Left hindlimb (tissue), 1 donor: ENCODE measurements around the gene ATP13A4.

Experiments used
- DNase-seq: peaks from one replicate; pipeline ENCODE4 v3.0.0-alpha.2; 2018

ATP13A4 gene, protein sequence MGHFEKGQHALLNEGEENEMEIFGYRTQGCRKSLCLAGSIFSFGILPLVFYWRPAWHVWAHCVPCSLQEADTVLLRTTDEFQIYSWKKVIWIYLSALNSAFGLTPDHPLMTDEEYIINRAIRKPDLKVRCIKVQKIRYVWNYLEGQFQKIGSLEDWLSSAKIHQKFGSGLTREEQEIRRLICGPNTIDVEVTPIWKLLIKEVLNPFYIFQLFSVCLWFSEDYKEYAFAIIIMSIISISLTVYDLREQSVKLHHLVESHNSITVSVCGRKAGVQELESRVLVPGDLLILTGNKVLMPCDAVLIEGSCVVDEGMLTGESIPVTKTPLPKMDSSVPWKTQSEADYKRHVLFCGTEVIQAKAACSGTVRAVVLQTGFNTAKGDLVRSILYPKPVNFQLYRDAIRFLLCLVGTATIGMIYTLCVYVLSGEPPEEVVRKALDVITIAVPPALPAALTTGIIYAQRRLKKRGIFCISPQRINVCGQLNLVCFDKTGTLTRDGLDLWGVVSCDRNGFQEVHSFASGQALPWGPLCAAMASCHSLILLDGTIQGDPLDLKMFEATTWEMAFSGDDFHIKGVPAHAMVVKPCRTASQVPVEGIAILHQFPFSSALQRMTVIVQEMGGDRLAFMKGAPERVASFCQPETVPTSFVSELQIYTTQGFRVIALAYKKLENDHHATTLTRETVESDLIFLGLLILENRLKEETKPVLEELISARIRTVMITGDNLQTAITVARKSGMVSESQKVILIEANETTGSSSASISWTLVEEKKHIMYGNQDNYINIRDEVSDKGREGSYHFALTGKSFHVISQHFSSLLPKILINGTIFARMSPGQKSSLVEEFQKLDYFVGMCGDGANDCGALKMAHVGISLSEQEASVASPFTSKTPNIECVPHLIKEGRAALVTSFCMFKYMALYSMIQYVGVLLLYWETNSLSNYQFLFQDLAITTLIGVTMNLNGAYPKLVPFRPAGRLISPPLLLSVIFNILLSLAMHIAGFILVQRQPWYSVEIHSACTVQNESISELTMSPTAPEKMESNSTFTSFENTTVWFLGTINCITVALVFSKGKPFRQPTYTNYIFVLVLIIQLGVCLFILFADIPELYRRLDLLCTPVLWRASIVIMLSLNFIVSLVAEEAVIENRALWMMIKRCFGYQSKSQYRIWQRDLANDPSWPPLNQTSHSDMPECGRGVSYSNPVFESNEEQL

DNA sequence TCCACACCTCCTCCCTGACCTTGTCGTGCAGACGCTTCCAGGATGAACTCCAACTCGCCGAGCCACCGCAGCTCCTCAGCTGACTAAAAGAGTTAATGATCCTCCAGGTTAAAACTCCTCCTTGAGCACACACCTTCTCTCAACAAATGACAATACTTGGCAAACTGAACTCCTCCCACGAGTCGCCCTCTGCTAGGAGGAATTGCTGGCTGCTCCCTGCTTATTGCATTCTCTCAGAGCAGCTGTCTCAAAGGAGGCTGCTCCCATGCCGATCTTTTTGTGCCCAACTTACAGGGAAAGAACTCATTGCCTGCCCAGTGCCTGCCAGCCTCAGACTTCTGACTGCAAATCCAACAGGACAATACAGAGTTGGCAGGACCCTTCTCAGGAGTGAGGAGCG is at the start of gene ATP13A4:
Gene ATP13A4 (minus strand): TSS at position 85 of the 400 bp plus-strand sequence. CDS start 96 bp downstream, outside the sequence.
- DNase-seq = no peak

DNA sequence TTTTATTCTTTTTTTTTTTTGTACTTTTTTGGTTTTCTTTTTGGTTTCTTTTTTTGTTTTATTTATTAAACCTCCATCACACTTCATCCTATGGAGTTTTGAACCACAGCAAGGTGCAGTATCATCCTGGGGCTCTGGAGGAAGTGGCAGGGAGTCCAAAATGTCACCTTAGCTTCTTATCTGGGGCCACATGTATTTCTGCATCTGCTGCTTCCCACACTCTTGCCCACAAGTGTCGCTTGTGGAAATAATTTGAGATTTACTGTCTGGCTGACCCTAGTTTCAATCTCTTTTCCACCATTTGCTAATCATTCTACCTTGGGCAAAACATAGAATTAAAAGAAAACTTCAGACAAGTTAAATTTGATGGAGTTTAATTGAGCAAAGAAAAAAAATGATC is 44.7 kb upstream of the ATP13A4 start:
- DNase-seq = no peak

DNA sequence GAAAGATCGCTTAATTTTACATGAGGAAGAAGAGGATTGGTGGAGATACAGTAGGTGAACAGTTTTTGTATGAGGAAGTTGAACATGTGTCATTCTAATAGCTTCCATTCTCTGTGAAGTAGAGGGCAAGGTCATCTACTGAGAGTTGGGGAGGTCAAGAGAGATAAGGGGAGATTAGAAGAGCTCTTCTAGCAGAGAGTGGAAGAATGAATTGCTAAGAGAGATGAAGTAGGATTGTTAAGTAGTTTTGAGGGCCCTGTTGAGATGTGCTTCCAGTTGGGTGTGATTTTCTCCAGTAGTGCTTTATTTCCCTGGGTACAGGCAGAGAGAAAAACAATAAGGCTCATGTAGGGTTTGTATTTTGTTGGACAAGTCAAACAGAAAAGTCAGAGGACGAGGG is 43.5 kb upstream of the ATP13A4 start:
- no peak for DNase-seq

DNA sequence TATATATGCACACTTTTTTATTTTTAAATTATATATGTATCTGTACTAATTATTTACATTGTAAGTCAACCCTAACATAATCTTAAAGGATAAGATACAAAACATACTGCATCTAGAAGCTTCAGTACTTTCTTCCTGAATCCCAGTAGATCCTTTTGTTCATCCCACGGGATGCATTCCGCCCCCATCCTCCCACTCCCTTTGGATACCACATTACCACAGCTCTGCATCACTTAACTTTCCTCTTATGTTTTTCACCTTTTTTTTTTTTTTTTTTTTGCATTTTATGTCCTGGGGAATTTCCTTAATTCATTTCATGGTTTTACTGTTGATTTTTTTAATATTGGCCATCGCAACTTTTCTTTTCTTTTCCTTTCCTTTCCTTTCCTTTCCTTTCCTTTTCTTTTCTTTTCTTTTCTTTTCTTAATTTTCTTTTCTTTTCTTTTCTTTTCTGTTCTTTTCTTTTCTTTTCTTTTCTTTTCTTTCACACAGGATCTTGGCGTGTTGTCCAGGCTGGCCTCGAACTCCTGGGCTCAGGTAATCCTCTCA is 41.3 kb upstream of the ATP13A4 start:
- no peak for DNase-seq

DNA sequence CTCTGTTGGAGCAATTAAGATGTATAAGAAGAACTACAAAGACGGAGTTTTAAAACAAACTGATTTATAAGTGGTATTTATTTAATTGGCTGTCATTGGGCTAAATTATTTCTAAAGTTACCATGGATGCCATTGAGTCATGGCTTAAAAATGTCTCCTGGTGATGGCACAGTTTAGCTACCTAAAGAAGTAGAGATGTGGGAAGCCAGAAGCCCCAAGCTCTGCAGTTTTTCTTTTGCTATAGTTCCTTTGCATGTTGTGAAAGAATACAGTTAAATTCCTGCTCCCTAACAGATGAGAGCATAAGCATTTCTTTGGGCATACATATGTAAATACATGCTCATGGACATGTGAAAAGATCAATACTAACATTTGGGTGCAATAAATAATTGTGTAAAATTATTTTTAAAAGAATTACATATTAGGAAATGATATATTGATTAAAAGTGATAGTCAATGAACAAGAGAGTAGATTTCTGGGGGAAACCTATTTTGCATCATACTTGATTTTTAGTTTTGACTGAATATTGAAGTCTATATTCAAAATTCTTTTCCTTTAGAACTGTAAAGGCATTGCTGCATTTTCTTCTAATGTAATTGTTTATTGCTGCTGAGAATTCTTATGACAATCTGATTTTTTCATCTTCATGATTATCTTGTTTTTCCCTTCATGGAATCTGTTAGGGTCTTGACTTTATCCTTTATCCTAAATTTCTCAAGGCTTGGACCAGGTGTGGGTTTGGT is 40.4 kb upstream of the ATP13A4 start:
- no peak for DNase-seq

DNA sequence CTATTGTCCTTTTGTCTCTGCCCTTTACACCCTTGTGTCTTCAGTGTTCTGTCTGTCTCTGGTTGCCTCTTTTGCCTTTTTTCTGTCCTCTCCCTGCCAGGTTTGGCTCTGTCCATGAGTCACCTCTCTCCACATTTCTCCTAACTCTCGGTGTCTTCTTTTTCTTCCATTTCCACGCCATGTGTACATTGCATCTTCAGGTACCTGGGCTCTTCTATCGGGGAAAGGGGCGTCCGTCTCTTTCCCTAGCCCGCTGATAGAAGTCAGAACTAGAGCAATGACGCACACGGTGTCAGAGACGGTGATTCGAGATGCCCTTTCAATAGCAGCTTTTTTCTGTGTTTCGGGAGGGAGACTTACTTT is 39.0 kb upstream of the ATP13A4 start:
- no peak for DNase-seq

DNA sequence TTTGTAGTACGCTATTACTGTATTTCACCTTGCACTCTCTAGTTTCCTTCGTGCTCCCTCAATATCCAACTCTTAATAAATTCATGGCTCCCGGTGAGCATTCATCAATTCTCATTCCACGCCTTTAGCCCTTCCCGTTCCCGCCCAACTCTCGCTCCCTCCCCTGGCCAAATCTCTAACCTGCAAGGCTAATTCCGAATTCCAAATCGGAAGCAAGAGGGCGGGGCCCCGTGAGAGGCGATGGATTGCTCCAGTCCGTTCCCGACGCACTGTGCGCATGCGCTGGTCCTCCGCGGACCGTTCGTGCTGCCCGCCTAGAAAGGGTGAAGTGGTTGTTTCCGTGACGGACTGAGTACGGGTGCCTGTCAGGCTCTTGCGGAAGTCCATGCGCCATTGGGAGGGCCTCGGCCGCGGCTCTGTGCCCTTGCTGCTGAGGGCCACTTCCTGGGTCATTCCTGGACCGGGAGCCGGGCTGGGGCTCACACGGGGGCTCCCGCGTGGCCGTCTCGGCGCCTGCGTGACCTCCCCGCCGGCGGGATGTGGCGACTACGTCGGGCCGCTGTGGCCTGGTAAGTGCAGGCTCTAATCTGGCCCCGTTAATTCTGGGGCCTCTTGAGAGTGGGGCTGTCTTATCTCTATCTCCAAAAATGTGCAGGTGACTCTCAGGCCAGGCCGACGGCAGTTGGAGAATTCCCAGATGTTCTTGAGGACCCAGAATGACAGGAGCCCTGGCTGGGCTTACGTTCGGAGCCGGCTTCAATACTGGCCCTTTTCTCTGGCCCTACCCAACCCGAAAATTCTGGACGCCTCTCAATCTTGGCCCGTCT is 38.4 kb upstream of the ATP13A4 start, which contains the start of gene OPA1:
Gene OPA1 (plus strand): TSS at position 368 of the 827 bp plus-strand sequence. CDS start 170 bp downstream, at position 538.
- peak; percentile 99 for DNase-seq

DNA sequence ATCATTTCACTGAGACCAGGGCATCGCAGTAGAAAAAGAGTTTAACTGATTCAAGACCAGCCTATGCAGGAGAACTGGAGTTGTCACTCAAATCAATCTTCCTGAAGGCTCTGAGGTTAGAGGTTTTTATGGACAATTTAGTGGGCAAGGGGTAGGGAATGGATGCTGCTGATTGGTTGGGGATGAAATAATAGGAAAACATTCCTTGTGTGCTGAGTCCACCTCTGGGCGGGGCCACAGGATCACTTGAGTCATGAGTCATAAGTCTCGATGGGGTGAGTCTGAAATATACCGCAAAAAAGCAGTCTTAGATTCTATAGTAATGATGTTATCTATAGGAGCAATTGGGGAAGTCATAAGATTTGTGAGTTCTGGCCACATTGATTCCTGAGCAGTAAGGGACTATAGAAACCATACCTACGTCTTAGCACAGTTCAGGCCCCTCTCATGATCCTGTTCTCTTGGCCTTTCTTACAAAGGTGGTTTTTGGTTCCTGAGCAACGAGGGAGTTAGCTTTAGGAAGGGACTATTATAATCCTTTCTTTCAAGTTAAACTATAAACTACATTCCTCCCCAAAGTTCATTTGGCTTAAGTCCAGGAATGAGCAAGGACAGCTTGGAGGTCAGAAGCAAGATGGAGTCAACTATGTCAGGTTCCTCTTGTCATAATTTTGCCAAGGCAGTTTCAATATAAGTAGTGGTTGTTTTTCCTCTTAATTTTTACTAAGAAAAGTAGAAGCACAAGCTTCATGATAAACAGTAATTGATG is 35.6 kb upstream of the ATP13A4 start:
- DNase-seq = no peak

DNA sequence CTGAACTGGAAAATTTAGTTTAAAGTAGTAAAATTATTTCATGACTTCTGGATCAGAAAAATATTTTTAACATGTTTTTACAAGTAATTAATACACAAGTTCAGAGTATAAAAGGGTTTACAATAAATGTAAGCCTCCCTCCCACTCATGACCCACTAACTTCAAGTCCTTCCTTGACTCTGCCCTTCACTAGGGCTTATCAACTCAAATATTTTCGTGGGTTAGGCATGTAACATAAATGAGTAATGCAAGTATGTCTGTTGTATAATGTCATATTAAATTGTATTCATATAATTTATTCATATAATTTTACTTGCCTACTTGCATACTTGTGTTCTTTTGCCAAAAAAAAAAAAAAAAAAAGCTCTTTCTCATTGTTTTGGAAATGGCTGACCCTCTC is 34.9 kb upstream of the ATP13A4 start:
- no peak for DNase-seq

DNA sequence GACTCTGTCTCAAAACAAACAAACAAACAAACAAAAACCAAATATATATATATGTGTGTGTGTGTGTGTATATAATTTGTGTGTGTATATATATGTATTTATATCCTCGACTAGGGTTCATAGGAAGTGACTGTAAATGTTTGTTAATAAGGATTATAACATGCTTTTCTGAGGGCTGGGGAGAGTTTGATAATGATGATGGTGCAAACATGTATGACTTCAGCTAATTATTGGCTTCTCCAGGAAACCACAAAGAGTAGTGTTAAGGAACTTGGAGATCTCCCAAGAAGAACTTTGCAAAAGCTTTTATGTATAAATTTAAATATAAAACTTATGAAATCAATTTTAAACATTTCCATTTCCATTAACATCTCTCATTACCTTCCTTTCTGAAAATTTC is 34.4 kb upstream of the ATP13A4 start:
- no peak for DNase-seq

DNA sequence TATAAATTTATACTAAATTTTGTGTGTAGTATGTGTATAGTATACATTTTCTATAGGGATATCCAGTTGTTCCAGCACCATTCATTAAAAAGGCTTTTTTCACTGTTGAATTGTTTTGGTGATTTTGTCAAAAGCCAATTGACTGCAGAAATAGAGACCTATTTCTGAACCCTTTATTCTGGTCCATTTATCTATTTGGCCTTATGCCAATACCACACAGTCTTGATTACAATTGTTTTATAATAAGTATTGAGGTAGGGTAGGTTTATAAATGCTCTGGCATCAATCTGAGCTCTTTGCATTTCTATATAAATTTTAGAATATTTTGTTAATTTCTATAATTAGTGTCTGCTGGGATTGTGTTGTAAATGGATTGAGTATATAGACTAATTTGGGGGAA is 31.8 kb upstream of the ATP13A4 start:
- no peak for DNase-seq

DNA sequence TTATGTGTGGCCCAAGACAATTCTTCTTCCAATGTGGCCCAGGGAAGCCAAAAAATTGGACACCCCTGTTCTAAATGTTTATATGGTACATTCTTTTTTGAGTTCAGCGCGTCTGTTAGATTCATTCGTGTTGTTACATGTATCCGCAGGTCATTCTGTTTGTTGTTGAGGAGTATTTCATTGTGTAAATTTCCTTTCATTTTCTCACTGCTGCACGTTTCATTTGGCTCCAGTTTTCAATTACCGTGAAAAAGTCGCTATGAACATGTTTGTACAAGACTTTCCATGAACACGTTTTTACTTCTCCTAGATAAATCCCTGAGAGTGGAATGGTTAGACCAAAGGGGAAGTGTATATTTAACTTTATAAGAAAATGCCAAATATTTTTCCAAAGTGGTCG is 30.8 kb upstream of the ATP13A4 start:
- no peak for DNase-seq

DNA sequence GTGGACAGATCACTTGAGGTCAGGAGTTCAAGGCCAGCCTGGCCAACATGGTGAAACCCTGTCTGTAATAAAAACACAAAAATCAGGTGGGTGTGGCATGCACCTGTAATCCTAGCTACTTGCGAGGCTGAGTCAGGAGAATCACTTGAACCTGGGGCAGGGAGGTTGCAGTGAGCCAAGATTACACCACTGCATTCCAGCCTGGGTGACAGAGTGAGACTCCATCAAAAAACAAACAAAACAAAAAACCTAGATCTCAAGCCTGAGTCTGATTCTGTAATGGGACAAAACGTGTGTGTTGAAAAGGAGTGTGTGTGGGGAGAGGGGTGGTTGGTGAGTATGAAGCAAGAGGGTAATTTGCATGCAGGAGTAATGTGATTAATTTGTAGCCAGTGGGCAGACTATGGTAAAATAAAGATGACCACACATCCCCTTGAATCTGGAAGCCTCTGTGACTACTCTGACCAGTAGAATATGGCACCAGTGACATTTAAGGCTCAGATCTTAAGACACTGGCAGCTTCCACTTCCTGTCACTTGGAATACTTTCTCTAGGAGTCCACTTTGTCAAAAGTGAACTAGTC is 19.9 kb upstream of the ATP13A4 start:
- no peak for DNase-seq

DNA sequence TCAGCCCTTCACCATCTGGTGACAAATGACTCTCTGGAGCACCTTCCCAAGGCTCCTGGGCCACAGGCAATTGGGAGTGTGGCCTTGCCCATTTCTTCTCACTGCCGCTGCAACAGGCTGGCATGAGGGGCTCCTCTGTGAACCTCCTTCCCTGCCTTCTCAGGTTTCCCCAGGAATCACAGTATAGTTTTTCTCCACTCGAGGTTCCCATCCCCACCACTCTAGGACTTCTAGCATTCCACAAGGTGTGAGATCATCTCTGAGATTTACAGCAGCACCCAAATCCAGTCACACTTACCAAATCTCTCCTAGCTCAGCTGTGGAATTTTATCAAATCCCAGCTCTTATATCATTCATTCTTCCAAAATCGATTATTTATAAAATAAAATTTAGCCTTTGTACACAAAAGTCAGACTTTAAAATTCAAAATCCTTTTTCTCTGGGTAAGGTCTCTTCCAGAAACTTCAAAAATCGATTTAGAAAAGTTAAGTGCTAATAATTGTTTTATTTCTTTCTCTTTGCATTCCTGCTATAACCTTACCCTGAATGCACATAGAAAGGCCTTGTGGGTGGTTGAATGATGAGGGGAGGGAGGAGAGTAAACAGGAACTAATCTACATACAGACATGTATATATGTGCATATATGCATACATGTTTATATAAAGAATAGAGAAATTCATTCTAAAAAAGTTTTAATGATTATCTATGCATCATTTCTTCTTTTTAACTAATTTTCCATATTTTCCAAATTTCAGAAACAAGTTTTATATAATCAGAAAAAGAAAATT is 18.9 kb upstream of the ATP13A4 start:
- no peak for DNase-seq

DNA sequence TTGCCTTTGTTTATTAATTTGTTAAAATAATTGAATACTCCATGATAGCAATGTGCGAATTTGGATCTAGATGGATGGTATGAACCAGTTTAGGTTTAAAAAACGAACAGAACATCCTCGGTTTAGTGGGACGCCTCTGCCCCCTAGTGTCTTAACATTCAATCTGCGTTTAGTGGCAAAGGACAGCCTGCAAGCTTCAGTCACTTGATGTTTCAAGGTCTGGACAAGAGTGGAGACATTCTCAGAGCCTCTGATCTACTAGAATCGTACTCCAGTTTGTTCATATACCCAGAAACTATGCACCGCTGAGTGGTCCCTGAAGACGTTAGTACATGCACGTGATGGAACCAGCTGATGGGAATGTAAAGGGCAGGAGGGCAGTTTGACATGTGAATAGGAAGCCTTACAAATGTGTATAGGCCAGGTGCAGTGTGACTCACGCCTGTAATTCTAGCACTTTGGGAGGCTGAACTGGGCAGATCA is 17.8 kb upstream of the ATP13A4 start:
- DNase-seq = peak; percentile 69

DNA sequence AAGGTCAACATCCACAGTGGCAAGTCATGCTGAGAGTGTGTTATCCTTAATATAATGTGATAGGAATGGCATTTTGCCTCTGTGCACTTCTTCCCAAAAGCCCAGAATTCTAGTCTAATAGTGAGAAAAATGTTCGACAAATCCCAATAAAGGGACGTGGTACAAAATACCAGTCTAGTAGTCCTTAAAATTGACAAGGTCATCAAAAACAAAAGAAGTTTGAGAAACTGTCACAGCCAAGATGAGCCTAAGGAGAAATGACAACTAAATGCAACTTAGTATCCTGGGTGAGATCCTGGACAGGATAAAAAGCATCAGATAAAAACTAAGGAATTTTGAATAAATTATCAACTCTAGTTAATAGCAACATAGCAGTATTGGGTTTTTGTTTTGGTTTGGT is 14.4 kb upstream of the ATP13A4 start:
- DNase-seq = no peak

DNA sequence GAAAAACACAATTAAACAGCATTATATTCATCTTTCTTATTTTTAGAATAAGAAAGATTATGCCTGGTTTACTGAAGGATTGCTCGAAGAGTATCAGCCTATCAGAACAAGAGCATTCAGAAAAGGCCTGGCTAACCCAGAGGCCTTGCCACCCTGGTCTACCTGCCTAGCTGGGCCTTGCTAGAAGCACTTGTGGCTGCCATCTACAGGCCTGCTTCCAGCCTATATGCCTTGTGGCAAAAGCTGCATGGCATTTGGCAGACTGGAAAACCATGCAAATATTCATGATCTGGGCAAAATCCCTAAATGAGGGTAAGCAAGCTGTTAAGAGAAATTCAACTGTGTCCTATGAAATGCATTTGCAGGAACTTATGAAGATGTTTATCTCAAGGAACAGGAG is 9.3 kb upstream of the ATP13A4 start:
- no peak for DNase-seq

DNA sequence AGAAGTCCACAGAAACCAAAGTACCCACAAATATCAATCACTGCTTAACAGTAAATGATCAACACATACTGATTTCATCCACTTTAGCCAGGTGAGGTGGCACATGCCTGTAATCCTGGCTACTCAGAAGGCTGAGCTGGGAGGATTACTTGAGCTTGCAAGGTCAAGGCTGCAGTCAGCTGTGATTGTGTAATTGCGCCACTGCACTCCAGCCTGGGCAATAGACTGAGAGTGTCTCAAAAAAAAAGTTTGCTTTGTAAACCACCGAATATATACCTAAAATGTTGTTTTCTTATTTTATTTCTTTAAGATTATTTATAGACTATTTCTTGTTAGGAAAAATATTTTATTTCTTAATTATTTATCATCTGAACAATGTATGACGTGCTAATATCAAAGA is 8.7 kb upstream of the ATP13A4 start:
- DNase-seq = no peak

DNA sequence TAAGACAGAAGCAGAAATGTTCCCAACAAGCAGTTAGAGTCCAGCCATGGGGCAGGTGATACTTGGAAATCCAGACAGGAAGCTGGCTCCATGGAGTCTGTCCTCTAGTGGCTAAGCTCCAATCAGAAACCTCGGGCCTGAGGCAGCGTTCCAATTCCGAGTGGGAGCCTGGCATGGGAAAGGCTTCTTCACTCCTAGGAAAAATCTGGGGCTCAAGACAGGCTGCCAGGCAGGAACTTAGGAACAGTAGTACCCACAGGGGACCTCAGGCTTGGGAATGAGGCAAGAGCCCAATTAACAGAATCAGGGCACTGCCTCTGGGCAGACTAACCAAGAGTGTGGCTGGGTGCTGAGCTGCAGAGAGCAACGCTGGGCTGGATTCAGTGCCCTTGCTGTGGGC is 6.2 kb upstream of the ATP13A4 start:
- DNase-seq = no peak
